ENCODE data around the gene NFATC1.

GRCh38 chr18:79389689-79390088 is 6.0 kb upstream of the NFATC1 start:
- no peak for TF ChIP-seq POLR2A (IDR thresholded peaks at IDR 0.05)
- no peak for TF ChIP-seq POLR2AphosphoS5 (IDR thresholded peaks at IDR 0.05)

All from suprapubic skin (tissue), 4 donors.